HG03460 (cell line): ENCODE measurements around the gene LARP7.
"Not testable (repeated sequence)": the region's sequence is repeated elsewhere in the genome, so short reads cannot be mapped to it uniquely, and the experiment has no call there.

Experiments
- ATAC-seq: cut with Tn5 transposase; IDR thresholded peaks from one replicate; pipeline ENCODE4 v1.9.1; 2021; ENCODE audit not compliant: unreplicated experiment

Gene LARP7

GRCh38 chr4:112649055-112649408, 12.1 kb downstream of the LARP7 start:
- no peak for ATAC-seq

GRCh38 chr4:112650332-112650731, 13.4 kb downstream of the LARP7 start:
- ATAC-seq: no peak

- ATAC-seq: no peak
Measured at GRCh38 chr4:112651641-112652040, 14.7 kb downstream of the LARP7 start.

- no peak for ATAC-seq
Measured at GRCh38 chr4:112652216-112652615, 15.3 kb downstream of the LARP7 start.

GRCh38 chr4:112655270-112655669, 18.3 kb downstream of the LARP7 start:
- ATAC-seq: no peak

- ATAC-seq: not testable (repeated sequence)
Measured at GRCh38 chr4:112656115-112656514, 19.2 kb downstream of the LARP7 start.

GRCh38 chr4:112664611-112665010, 27.7 kb downstream of the LARP7 start:
- no peak for ATAC-seq

GRCh38 chr4:112668131-112668530, 31.2 kb downstream of the LARP7 start:
- ATAC-seq: no peak

GRCh38 chr4:112673076-112673475, 36.1 kb downstream of the LARP7 start:
- no peak for ATAC-seq

GRCh38 chr4:112673686-112674085, 36.7 kb downstream of the LARP7 start:
- no peak for ATAC-seq

GRCh38 chr4:112674376-112674775, 37.4 kb downstream of the LARP7 start:
- ATAC-seq: no peak

- ATAC-seq: no peak
Measured at GRCh38 chr4:112677519-112678091, 40.7 kb downstream of the LARP7 start.

GRCh38 chr4:112680996-112681395, 44.1 kb downstream of the LARP7 start:
- ATAC-seq: no peak

- ATAC-seq: no peak
Measured at GRCh38 chr4:112693507-112693906, 56.6 kb downstream of the LARP7 start.

GRCh38 chr4:112700679-112701078, 63.7 kb downstream of the LARP7 start:
- no peak for ATAC-seq

GRCh38 chr4:112702892-112703291, 65.9 kb downstream of the LARP7 start:
- no peak for ATAC-seq

- ATAC-seq: no peak
Measured at GRCh38 chr4:112704322-112704721, 67.4 kb downstream of the LARP7 start.

GRCh38 chr4:112704991-112705845, 68.3 kb downstream of the LARP7 start:
- no peak for ATAC-seq

GRCh38 chr4:112705891-112706839, 69.2 kb downstream of the LARP7 start:
- not testable (repeated sequence) for ATAC-seq

- no peak for ATAC-seq
Measured at GRCh38 chr4:112706840-112707207, 69.9 kb downstream of the LARP7 start.
